COLO829 (cell line): Measurements from ENCODE around the gene SLC10A7.

ENCODE experiments used
- DNase-seq: peaks from one replicate; pipeline ENCODE4 v3.0.0; 2012; ENCODE audit warnings: low spot score

SLC10A7 gene

GRCh38 chr4:146310319-146311021, 211.3 kb downstream of the SLC10A7 start:
- DNase-seq: no peak

- no peak for DNase-seq
Observed at GRCh38 chr4:146308951-146309350, 212.8 kb downstream of the SLC10A7 start.

GRCh38 chr4:146302822-146303221, 218.9 kb downstream of the SLC10A7 start:
- no peak for DNase-seq

- DNase-seq: no peak
Observed at GRCh38 chr4:146299607-146300006, 222.1 kb downstream of the SLC10A7 start.

GRCh38 chr4:146294776-146295175, 227.0 kb downstream of the SLC10A7 start:
- DNase-seq: no peak

- DNase-seq: no peak
Observed at GRCh38 chr4:146292508-146292907, 229.2 kb downstream of the SLC10A7 start.

- DNase-seq: no peak
Observed at GRCh38 chr4:146291313-146291712, 230.4 kb downstream of the SLC10A7 start.

GRCh38 chr4:146288193-146288592, 233.5 kb downstream of the SLC10A7 start:
- no peak for DNase-seq

GRCh38 chr4:146285037-146285436, 236.7 kb downstream of the SLC10A7 start:
- DNase-seq: no peak

- no peak for DNase-seq
Observed at GRCh38 chr4:146283758-146284651, 237.7 kb downstream of the SLC10A7 start.

GRCh38 chr4:146282657-146283056, 239.1 kb downstream of the SLC10A7 start:
- no peak for DNase-seq

- no peak for DNase-seq
Observed at GRCh38 chr4:146278986-146279385, 242.8 kb downstream of the SLC10A7 start.

GRCh38 chr4:146275370-146275769, 246.4 kb downstream of the SLC10A7 start:
- DNase-seq: no peak

- no peak for DNase-seq
Observed at GRCh38 chr4:146274774-146275173, 247.0 kb downstream of the SLC10A7 start.

GRCh38 chr4:146273204-146273901, 248.4 kb downstream of the SLC10A7 start:
- DNase-seq: no peak

- no peak for DNase-seq
Observed at GRCh38 chr4:146271466-146271865, 250.3 kb downstream of the SLC10A7 start.

- DNase-seq: no peak
Observed at GRCh38 chr4:146269228-146269653, 252.5 kb downstream of the SLC10A7 start.

GRCh38 chr4:146267826-146268225, 253.9 kb downstream of the SLC10A7 start:
- DNase-seq: no peak

GRCh38 chr4:146265950-146266490, 255.7 kb downstream of the SLC10A7 start:
- no peak for DNase-seq

- no peak for DNase-seq
Observed at GRCh38 chr4:146263793-146264192, 257.9 kb downstream of the SLC10A7 start.

GRCh38 chr4:146261041-146261440, 260.7 kb downstream of the SLC10A7 start:
- DNase-seq: no peak

GRCh38 chr4:146260521-146260920, 261.2 kb downstream of the SLC10A7 start:
- no peak for DNase-seq
